Gastroesophageal sphincter (tissue), 4 donors: ENCODE results near the gene RNMT. TPM values are rescaled to one million over a fixed set of nuclear protein-coding genes. Genes with fewer than 3 reads are reported as not detected.

ENCODE experiments used
- ATAC-seq: fragments of 150-250 bp; one replicate; pipeline ENCODE4 v1.9.1; 2016; ENCODE audit warnings: mild to moderate bottlenecking, moderate library complexity
- H3K27ac ChIP-seq, 4 donors: fragments of 200-600 bp; sonication (generic) in 3 of 4; 1 replicate in 3 of 4; 2 replicates in 1 of 4; pipeline ENCODE4 v1.5.1; 2016 to 2019
- H3K27me3 ChIP-seq: fragments of 200-600 bp; sonication (generic); one replicate; pipeline ENCODE4 v1.5.1; 2019
- H3K36me3 ChIP-seq, 2 donors: fragments of 200-600 bp; sonication (generic); one replicate each; pipeline ENCODE4 v1.5.1; 2019; ENCODE audit warnings: control low read depth in 1 of 2
- H3K4me1 ChIP-seq, 3 donors: fragments of 200-600 bp; sonication (generic); 1 replicate in 2 of 3; 2 replicates in 1 of 3; pipeline ENCODE4 v1.5.1; 2016 to 2019; ENCODE audit warnings: control low read depth in 2 of 3
- H3K4me3 ChIP-seq, 2 donors: fragments of 200-600 bp; sonication (generic); one replicate each; pipeline ENCODE4 v1.5.1; 2019; ENCODE audit warnings: mild to moderate bottlenecking in 1 of 2, moderate library complexity in 1 of 2
- H3K9me3 ChIP-seq, 3 donors: fragments of 200-600 bp; sonication (generic); one replicate each; pipeline ENCODE4 v1.5.1; 2017 to 2019; ENCODE audit warnings: control low read depth in 2 of 3
- CTCF ChIP-seq, 4 experiments: fragments of 200-600 bp in 2 of 4; fragments of 450-650 bp in 2 of 4; sonication (generic) in 1 of 4; IDR thresholded peaks; one replicate each; pipeline ENCODE4 v1.5.1; 2017 to 2019; ENCODE audit warnings: antibody characterized with exemption in 4 of 4, mild to moderate bottlenecking in 2 of 4, moderate library complexity in 2 of 4
- EP300 ChIP-seq: sonication (generic); formaldehyde crosslinking; IDR thresholded peaks from one replicate; pipeline ENCODE4 v1.6.1; 2017; ENCODE audit warnings: antibody characterized with exemption, mild to moderate bottlenecking
- POLR2A ChIP-seq, 2 donors: fragments of 450-650 bp; IDR thresholded peaks; one replicate each; pipeline ENCODE4 v1.6.1; 2017; ENCODE audit warnings: antibody characterized with exemption in 2 of 2, mild to moderate bottlenecking in 2 of 2, moderate library complexity in 1 of 2
- POLR2AphosphoS5 ChIP-seq: sonication (generic); formaldehyde crosslinking; IDR thresholded peaks from one replicate; pipeline ENCODE4 v1.6.1; 2017; ENCODE audit warnings: antibody characterized with exemption
- WGBS, 2 donors: methylation state at CpG; one replicate each; pipeline ENCODE4 v1.1.5; 2018; ENCODE audit warnings: low coverage in 1 of 2; 5-methylcytosine and 5-hydroxymethylcytosine counted together
- total RNA-seq, 4 donors: library from RNA; depleted of rRNA; stranded (reverse); fragments of >200 nt; gene quantifications; one replicate each; pipeline ENCODE4 v1.1.0, GENCODE V29; 2016

The RNMT gene
- total RNA-seq, 4 donors from 2014 or later: 18.6 to 27.1 (median 24.0) TPM

- Histone ChIP-seq H3K27me3 (peaks cover 18% of the 10 kb centered on the region), H3K9me3 (no peaks in the 10 kb centered on the region), H3K36me3 (no peaks in the 10 kb centered on the region), H3K4me3 (no peak overlapping the region), H3K27ac (no peak overlapping the region), H3K4me1 (no peaks in the 10 kb centered on the region)
- no peak for ATAC-seq
- WGBS, 2 donors: 30 to 34% methylated on average over 7 of the region's 7 CpGs
- TF ChIP-seq EP300 (no peak), POLR2A (IDR thresholded peaks at IDR 0.05) (no peak), POLR2AphosphoS5 (no peak)
These were observed 67.3 kb downstream of the RNMT start for GRCh38 chr18:13793819-13794218.

- peaks cover 30% of the 10 kb centered on the region for H3K27me3 ChIP-seq
- no peaks in the 10 kb centered on the region for H3K36me3 ChIP-seq
- peaks cover 0 to 10% (median 2%) of the 10 kb centered on the region in 3 donors for H3K4me1 ChIP-seq
- TF ChIP-seq EP300 (no peak), POLR2A (IDR thresholded peaks at IDR 0.05) (no peak), POLR2AphosphoS5 (no peak)
- 67 to 73% methylated on average over 1 to 9 of the region's 14 CpGs for WGBS, 2 donors
- H3K9me3 ChIP-seq: no peaks in the 10 kb centered on the region
- ATAC-seq: no peak
- no peak overlapping the region for H3K4me3 ChIP-seq
- H3K27ac ChIP-seq: no peak overlapping the region
These were observed 70.0 kb downstream of the RNMT start for GRCh38 chr18:13796515-13796914.

GRCh38 chr18:13797157-13797611, 70.7 kb downstream of the RNMT start:
- no peak for ATAC-seq
- 45 to 48% methylated on average over 3 of the region's 3 CpGs for WGBS, 2 donors
- Histone ChIP-seq H3K4me1 (peaks cover 0 to 11% (median 2%) of the 10 kb centered on the region in 3 donors), H3K36me3 (no peaks in the 10 kb centered on the region), H3K27me3 (peaks cover 30% of the 10 kb centered on the region), H3K4me3 (no peak overlapping the region), H3K9me3 (no peaks in the 10 kb centered on the region), H3K27ac (no peak overlapping the region)
- no peak for TF ChIP-seq CTCF (IDR thresholded peaks at IDR 0.05)
- no peak for TF ChIP-seq POLR2A (IDR thresholded peaks at IDR 0.05)
- TF ChIP-seq EP300: no peak
- no peak for TF ChIP-seq POLR2AphosphoS5

- no peaks in the 10 kb centered on the region for H3K9me3 ChIP-seq
- peaks cover 0 to 11% (median 2%) of the 10 kb centered on the region in 3 donors for H3K4me1 ChIP-seq
- ATAC-seq: no peak
- no peak overlapping the region for H3K27ac ChIP-seq
- peaks cover 44% of the 10 kb centered on the region for H3K27me3 ChIP-seq
- no peaks in the 10 kb centered on the region for H3K36me3 ChIP-seq
- TF ChIP-seq EP300: no peak
- 88 to 93% methylated on average over 7 to 9 of the region's 11 CpGs for WGBS, 2 donors
- no peak overlapping the region for H3K4me3 ChIP-seq
These were observed 72.9 kb downstream of the RNMT start for GRCh38 chr18:13799396-13799795.

- WGBS, 2 donors: 54 to 66% methylated on average over 2 to 3 of the region's 30 CpGs
- no peak for TF ChIP-seq POLR2A (IDR thresholded peaks at IDR 0.05)
- peak in 3 of 4 experiments; percentile 28 to 61 (median 44) for TF ChIP-seq CTCF (IDR thresholded peaks at IDR 0.05)
- ATAC-seq: peak; percentile 73
- H3K36me3 ChIP-seq: no peaks in the 10 kb centered on the region
- H3K9me3 ChIP-seq: no peaks in the 10 kb centered on the region
- no peak overlapping the region for H3K27ac ChIP-seq
- H3K4me3 ChIP-seq: peak overlapping the region in 1 of 2 donors; percentile 33
- H3K4me1 ChIP-seq: peaks cover 0 to 11% (median 2%) of the 10 kb centered on the region in 3 donors
- H3K27me3 ChIP-seq: peaks cover 44% of the 10 kb centered on the region
These were observed 74.2 kb downstream of the RNMT start for GRCh38 chr18:13800505-13801259.

- TF ChIP-seq POLR2A (IDR thresholded peaks at IDR 0.05) (no peak), POLR2AphosphoS5 (no peak), EP300 (no peak), CTCF (IDR thresholded peaks at IDR 0.05) (no peak)
- Histone ChIP-seq H3K27me3 (peaks cover 43% of the 10 kb centered on the region), H3K4me3 (peak overlapping the region in 1 of 2 donors; percentile 33), H3K27ac (no peak overlapping the region), H3K4me1 (peaks cover 0 to 11% (median 2%) of the 10 kb centered on the region in 3 donors), H3K36me3 (no peaks in the 10 kb centered on the region), H3K9me3 (no peaks in the 10 kb centered on the region)
- WGBS, 2 donors: 8 to 10% methylated on average over 9 to 14 of the region's 15 CpGs
- no peak for ATAC-seq
These were observed 74.8 kb downstream of the RNMT start for GRCh38 chr18:13801260-13801601.
